Upper lobe of left lung (tissue), 4 donors: Measurements from ENCODE around the gene ROBO1.

Source experiments
- CTCF ChIP-seq, 6 experiments: fragments of 450-650 bp in 4 of 6; fragments of 200-600 bp in 2 of 6; sonication (generic) in 2 of 6; IDR thresholded peaks; one replicate each; pipeline ENCODE4 v1.5.1; 2016 to 2019; ENCODE audit warnings: antibody characterized with exemption in 6 of 6
- EP300 ChIP-seq, 4 donors: sonication (generic); formaldehyde crosslinking; IDR thresholded peaks; one replicate each; pipeline ENCODE4 v1.5.1; 2017; ENCODE audit warnings: antibody characterized with exemption in 4 of 4, control low read depth in 2 of 4
- POLR2A ChIP-seq, 4 donors: fragments of 450-650 bp; IDR thresholded peaks; one replicate each; pipeline ENCODE4 v1.5.1; 2016 to 2017; ENCODE audit warnings: antibody characterized with exemption in 4 of 4, mild to moderate bottlenecking in 2 of 4

- no peak for TF ChIP-seq CTCF (IDR thresholded peaks at IDR 0.05)
- no peak for TF ChIP-seq EP300 (IDR thresholded peaks at IDR 0.05)
- no peak for TF ChIP-seq POLR2A (IDR thresholded peaks at IDR 0.05)
These were observed 344.4 kb downstream of the ROBO1 start for GRCh38 chr3:79423417-79423816.
